ENCODE results near the gene SERTAD2.
A peak's percentile ranks its signal among the peaks of the same experiment; 100 is the strongest.

The SERTAD2 gene

GRCh38 chr2:64646007-64646880 is 7.5 kb downstream of the SERTAD2 start:
- peak; percentile 75 for DNase-seq

GRCh38 chr2:64644458-64645382 is 9.0 kb downstream of the SERTAD2 start:
- peak; percentile 67 for DNase-seq

- no peak for DNase-seq
Observed at GRCh38 chr2:64643838-64644457, 9.8 kb downstream of the SERTAD2 start.

GRCh38 chr2:64641599-64641998 is 12.1 kb downstream of the SERTAD2 start:
- no peak for DNase-seq

- DNase-seq: no peak
Observed at GRCh38 chr2:64640153-64641044, 13.3 kb downstream of the SERTAD2 start.

GRCh38 chr2:64639691-64640090 is 14.0 kb downstream of the SERTAD2 start:
- no peak for DNase-seq

- DNase-seq: no peak
Observed at GRCh38 chr2:64638502-64639120, 15.1 kb downstream of the SERTAD2 start.

- no peak for DNase-seq
Observed at GRCh38 chr2:64637931-64638330, 15.8 kb downstream of the SERTAD2 start.

GRCh38 chr2:64637000-64637635 is 16.6 kb downstream of the SERTAD2 start:
- DNase-seq: no peak

GRCh38 chr2:64635976-64636911 is 17.5 kb downstream of the SERTAD2 start:
- DNase-seq: no peak

GRCh38 chr2:64634345-64635267 is 19.1 kb downstream of the SERTAD2 start:
- no peak for DNase-seq

- DNase-seq: no peak
Observed at GRCh38 chr2:64632835-64633819, 20.6 kb downstream of the SERTAD2 start.

GRCh38 chr2:64631771-64632170 is 21.9 kb downstream of the SERTAD2 start:
- no peak for DNase-seq

GRCh38 chr2:64630752-64631151 is 23.0 kb downstream of the SERTAD2 start:
- no peak for DNase-seq

- no peak for DNase-seq
Observed at GRCh38 chr2:64629875-64630274, 23.8 kb downstream of the SERTAD2 start.

GRCh38 chr2:64629329-64629781 is 24.4 kb downstream of the SERTAD2 start:
- no peak for DNase-seq

Measured in NCI-H2227 treated with DMSO at 0.1 percent for 48 hours (cell line).